Measurements from ENCODE around the gene ASF1B. TPM values are rescaled to one million over a fixed set of nuclear protein-coding genes. Genes with fewer than 3 reads are reported as not detected.

The ASF1B gene
- total and polyA plus RNA-seq, 2 experiments from 2014 or later, result 33.3 to 36.9 TPM

GRCh38 chr19:14113762-14114414 lies 22.5 kb downstream of the ASF1B start:
- Mint-ChIP-seq H3K9me3 (no peaks in the 10 kb centered on the region; the same call in 2 of the 3 replicates), H3K27me3 (ENCODE audit: insufficient read depth, low read depth, poor library complexity) (peaks cover 9% of the 10 kb centered on the region), H3K36me3 (ENCODE audit: low read depth) (no peaks in the 10 kb centered on the region; the same call in 2 of the 3 replicates), H3K27ac (no peak overlapping the region), H3K4me1 (peaks cover 41% of the 10 kb centered on the region), H3K4me3 (no peak overlapping the region)
- Histone ChIP-seq H3K79me2 (replicated peaks; ENCODE audit: insufficient read depth) (peaks cover 17% of the 10 kb centered on the region), H2AFZ (no peak overlapping the region), H3F3A (replicated peaks; ENCODE audit: low read depth) (peaks cover 21% of the 10 kb centered on the region), H3K4me1 (ENCODE audit: insufficient read depth) (peaks cover 46% of the 10 kb centered on the region), H3K4me3 (no peak overlapping the region), H3K4me2 (peak overlapping the region; percentile 68), H3K36me3 (ENCODE audit: insufficient read depth) (no peaks in the 10 kb centered on the region), H3K27ac (ENCODE audit: low read depth) (no peak overlapping the region), H3K9me2 (ENCODE audit: insufficient read depth) (no peaks in the 10 kb centered on the region), H3K27me3 (ENCODE audit: insufficient read depth) (no peaks in the 10 kb centered on the region), H4K20me1 (replicated peaks; ENCODE audit: insufficient read depth) (peaks cover 11% of the 10 kb centered on the region)
- ATAC-seq (no peak), DNase-seq (ENCODE audit: low spot score) (peak; percentile 57)
- no peak for TF ChIP-seq CREB1 (CRISPR knock-in tag; IDR thresholded peaks at IDR 0.05; ENCODE audit: low read depth)
- TF ChIP-seq CTCF (conservative IDR thresholded peaks at IDR 0.05; ENCODE audit: low read depth in 2 of 2), result peak; percentile 66 to 70
- no peak for TF ChIP-seq POLR2AphosphoS5 (IDR thresholded peaks at IDR 0.05; ENCODE audit: low read depth)
- TF ChIP-seq ZNF462 (CRISPR knock-in tag; IDR thresholded peaks at IDR 0.05), result no peak

All from GM23338 (cell line).